Mesendoderm (in vitro differentiated cells): ENCODE measurements around the gene CELSR2.

Experiments
- DNase-seq: peaks from one replicate; pipeline ENCODE4 v3.0.0; 2013
- H2AK5ac ChIP-seq: 2 replicates; pipeline ENCODE4 v1.6.1; 2013; ENCODE audit warnings: low read length, inconsistent platforms
- H2BK120ac ChIP-seq: 2 replicates; pipeline ENCODE4 v1.6.1; 2013; ENCODE audit warnings: low read depth, mild to moderate bottlenecking, low read length, moderate library complexity, mixed read lengths
- H2BK15ac ChIP-seq: replicated peaks from 2 replicates; pipeline ENCODE4 v1.6.1; 2013; ENCODE audit warnings: low read depth, mild to moderate bottlenecking, moderate library complexity
- H2BK5ac ChIP-seq: 2 replicates; pipeline ENCODE4 v1.6.1; 2013; ENCODE audit warnings: low read length, inconsistent platforms
- H3K18ac ChIP-seq: 2 replicates; pipeline ENCODE4 v1.6.1; 2013; ENCODE audit warnings: mild to moderate bottlenecking, low read length, mixed read lengths
- H3K23ac ChIP-seq: one replicate; pipeline ENCODE4 v1.6.1; 2013; ENCODE audit warnings: low read length
- H3K27ac ChIP-seq: 2 replicates; pipeline ENCODE4 v1.5.1; 2013; ENCODE audit warnings: low read depth, mild to moderate bottlenecking, inconsistent platforms, low read length, moderate library complexity
- H3K27me3 ChIP-seq: 2 replicates; pipeline ENCODE4 v1.6.1; 2013; ENCODE audit warnings: low read length, control low read depth, mild to moderate bottlenecking, inconsistent platforms; ENCODE audit not compliant: insufficient read depth, poor library complexity
- H3K36me3 ChIP-seq: 2 replicates; pipeline ENCODE4 v1.6.1; 2013; ENCODE audit warnings: low read length, inconsistent platforms; ENCODE audit not compliant: control insufficient read depth, insufficient read depth
- H3K4ac ChIP-seq: one replicate; pipeline ENCODE4 v1.6.1; 2013; ENCODE audit warnings: low read depth, mild to moderate bottlenecking, low read length, moderate library complexity
- H3K4me1 ChIP-seq: 2 replicates; pipeline ENCODE4 v1.6.1; 2013; ENCODE audit warnings: low read depth, low read length, inconsistent platforms; ENCODE audit not compliant: control insufficient read depth
- H3K4me2 ChIP-seq: 2 replicates; pipeline ENCODE4 v1.6.1; 2013; ENCODE audit warnings: low read length
- H3K4me3 ChIP-seq: 2 replicates; pipeline ENCODE4 v1.5.1; 2013; ENCODE audit warnings: mild to moderate bottlenecking, low read length
- H3K56ac ChIP-seq: one replicate; pipeline ENCODE4 v1.6.1; 2013; ENCODE audit warnings: low read length
- H3K79me1 ChIP-seq: 2 replicates; pipeline ENCODE4 v1.6.1; 2013; ENCODE audit warnings: low read length, inconsistent platforms
- H3K79me2 ChIP-seq: 2 replicates; pipeline ENCODE4 v1.6.1; 2013; ENCODE audit warnings: mild to moderate bottlenecking, low read length; ENCODE audit not compliant: control insufficient read depth, insufficient read depth
- H3K9ac ChIP-seq: 2 replicates; pipeline ENCODE4 v1.6.1; 2013; ENCODE audit warnings: low read length, inconsistent platforms
- H4K5ac ChIP-seq: one replicate; pipeline ENCODE4 v1.6.1; 2013; ENCODE audit warnings: low read length
- H4K8ac ChIP-seq: one replicate; pipeline ENCODE4 v1.6.1; 2013; ENCODE audit warnings: low read depth, mild to moderate bottlenecking, control low read depth, low read length, moderate library complexity
- WGBS: extraction: QIAGEN DNeasy Blood & Tissue Kit; methylation state at CpG from one replicate; pipeline ENCODE4 v1.1.7; 2013; ENCODE audit warnings: low lambda C conversion rate, missing lambda C conversion rate; ENCODE audit not compliant: insufficient coverage; ENCODE audit errors: extremely low coverage; 5-methylcytosine and 5-hydroxymethylcytosine counted together

The CELSR2 gene

DNA sequence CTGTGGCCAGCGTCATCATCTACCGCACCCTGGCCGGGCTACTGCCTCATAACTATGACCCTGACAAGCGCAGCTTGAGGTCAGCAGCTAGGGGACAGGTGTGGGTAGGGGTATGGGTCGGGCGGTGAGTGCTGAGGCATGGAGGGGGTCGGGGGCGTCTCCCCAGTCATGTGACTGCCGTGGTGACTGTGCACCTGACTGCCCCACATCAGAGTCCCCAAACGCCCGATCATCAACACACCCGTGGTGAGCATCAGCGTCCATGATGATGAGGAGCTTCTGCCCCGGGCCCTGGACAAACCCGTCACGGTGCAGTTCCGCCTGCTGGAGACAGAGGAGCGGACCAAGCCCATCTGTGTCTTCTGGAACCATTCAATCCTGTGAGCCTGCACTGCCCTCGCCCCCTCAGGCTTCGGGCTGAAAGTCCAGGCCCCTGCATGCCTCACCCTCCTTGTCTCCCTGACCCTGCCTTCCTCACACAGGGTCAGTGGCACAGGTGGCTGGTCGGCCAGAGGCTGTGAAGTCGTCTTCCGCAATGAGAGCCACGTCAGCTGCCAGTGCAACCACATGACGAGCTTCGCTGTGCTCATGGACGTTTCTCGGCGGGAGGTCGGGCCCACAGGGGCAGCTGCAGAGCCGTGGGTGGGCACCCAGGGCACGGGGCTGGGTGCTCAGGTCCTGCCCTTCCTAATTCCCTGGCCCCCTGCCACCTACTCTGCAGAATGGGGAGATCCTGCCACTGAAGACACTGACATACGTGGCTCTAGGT, 20.1 kb downstream of the CELSR2 start:
- no peak overlapping the region for H3K4ac ChIP-seq
- H3K27me3 ChIP-seq, result no peaks in the 10 kb centered on the region
- no peaks in the 10 kb centered on the region for H3K36me3 ChIP-seq
- no peak overlapping the region for H3K56ac ChIP-seq
- H3K4me2 ChIP-seq, result no peak overlapping the region
- H3K4me1 ChIP-seq, result peaks cover under 1% of the 10 kb centered on the region
- H3K9ac ChIP-seq, result no peak overlapping the region
- no CpG with 5 or more reads among the region's 33 CpGs for WGBS
- no peak overlapping the region for H4K8ac ChIP-seq
- H2BK15ac ChIP-seq, result no peak overlapping the region
- no peak overlapping the region for H2BK5ac ChIP-seq
- H3K79me1 ChIP-seq, result no peaks in the 10 kb centered on the region
- H3K23ac ChIP-seq, result no peak overlapping the region
- H2AK5ac ChIP-seq, result no peak overlapping the region
- H3K4me3 ChIP-seq, result no peak overlapping the region
- no peak overlapping the region for H3K18ac ChIP-seq
- no peak overlapping the region for H2BK120ac ChIP-seq
- DNase-seq, result no peak
- H3K79me2 ChIP-seq, result no peaks in the 10 kb centered on the region
- H3K27ac ChIP-seq, result no peak overlapping the region
- no peak overlapping the region for H4K5ac ChIP-seq

DNA sequence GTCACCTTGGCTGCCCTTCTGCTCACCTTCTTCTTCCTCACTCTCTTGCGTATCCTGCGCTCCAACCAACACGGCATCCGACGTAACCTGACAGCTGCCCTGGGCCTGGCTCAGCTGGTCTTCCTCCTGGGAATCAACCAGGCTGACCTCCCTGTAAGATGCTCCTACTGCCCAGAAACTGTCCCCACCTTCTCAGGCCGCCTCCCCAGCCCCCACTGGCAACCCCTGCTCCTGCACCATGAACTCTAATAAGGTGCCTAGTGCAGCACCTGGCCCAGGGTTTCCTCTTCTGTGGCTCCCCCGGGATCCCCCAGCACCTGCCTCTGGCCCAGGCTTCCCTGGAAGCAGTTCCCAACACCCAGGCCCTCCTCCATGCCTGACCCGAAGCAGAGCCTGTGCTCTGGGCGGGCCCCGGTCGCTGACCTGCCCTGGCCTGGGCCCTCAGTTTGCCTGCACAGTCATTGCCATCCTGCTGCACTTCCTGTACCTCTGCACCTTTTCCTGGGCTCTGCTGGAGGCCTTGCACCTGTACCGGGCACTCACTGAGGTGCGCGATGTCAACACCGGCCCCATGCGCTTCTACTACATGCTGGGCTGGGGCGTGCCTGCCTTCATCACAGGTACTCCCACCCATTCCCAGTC, 20.8 kb downstream of the CELSR2 start:
- H3K4me1 ChIP-seq, result peaks cover 2% of the 10 kb centered on the region
- H3K4me3 ChIP-seq, result no peak overlapping the region
- H3K27me3 ChIP-seq, result no peaks in the 10 kb centered on the region
- H3K56ac ChIP-seq, result no peak overlapping the region
- no peak overlapping the region for H3K18ac ChIP-seq
- no peak overlapping the region for H2BK5ac ChIP-seq
- H3K4ac ChIP-seq, result no peak overlapping the region
- no peak overlapping the region for H3K4me2 ChIP-seq
- no peak overlapping the region for H3K27ac ChIP-seq
- H3K79me1 ChIP-seq, result no peaks in the 10 kb centered on the region
- no peak overlapping the region for H3K9ac ChIP-seq
- no peak overlapping the region for H2AK5ac ChIP-seq
- H3K23ac ChIP-seq, result no peak overlapping the region
- no CpG with 5 or more reads among the region's 17 CpGs for WGBS
- no peak overlapping the region for H4K8ac ChIP-seq
- H2BK15ac ChIP-seq, result no peak overlapping the region
- no peak overlapping the region for H2BK120ac ChIP-seq
- no peak overlapping the region for H4K5ac ChIP-seq
- no peak for DNase-seq
- H3K36me3 ChIP-seq, result no peaks in the 10 kb centered on the region
- H3K79me2 ChIP-seq, result no peaks in the 10 kb centered on the region

- H4K5ac ChIP-seq, result no peak overlapping the region
- WGBS, result no CpG with 5 or more reads among the region's 20 CpGs
- peaks cover 2% of the 10 kb centered on the region for H3K4me1 ChIP-seq
- H3K36me3 ChIP-seq, result no peaks in the 10 kb centered on the region
- no peak overlapping the region for H2AK5ac ChIP-seq
- H3K27ac ChIP-seq, result no peak overlapping the region
- DNase-seq, result no peak
- no peak overlapping the region for H3K9ac ChIP-seq
- no peak overlapping the region for H3K18ac ChIP-seq
- H2BK5ac ChIP-seq, result no peak overlapping the region
- no peaks in the 10 kb centered on the region for H3K79me2 ChIP-seq
- H3K4me3 ChIP-seq, result no peak overlapping the region
- H3K23ac ChIP-seq, result no peak overlapping the region
- no peaks in the 10 kb centered on the region for H3K79me1 ChIP-seq
- no peak overlapping the region for H2BK15ac ChIP-seq
- no peak overlapping the region for H3K4ac ChIP-seq
- H3K27me3 ChIP-seq, result no peaks in the 10 kb centered on the region
- H4K8ac ChIP-seq, result no peak overlapping the region
- H3K4me2 ChIP-seq, result no peak overlapping the region
- no peak overlapping the region for H3K56ac ChIP-seq
- H2BK120ac ChIP-seq, result no peak overlapping the region
Observed at GRCh38 chr1:109270623-109271317, 21.4 kb downstream of the CELSR2 start.

GRCh38 chr1:109271458-109271857, 22.1 kb downstream of the CELSR2 start:
- Histone ChIP-seq H4K8ac (no peak overlapping the region), H4K5ac (no peak overlapping the region), H3K79me1 (no peaks in the 10 kb centered on the region), H3K9ac (no peak overlapping the region), H3K23ac (no peak overlapping the region), H2BK15ac (no peak overlapping the region), H3K27ac (no peak overlapping the region), H3K56ac (no peak overlapping the region), H3K36me3 (no peaks in the 10 kb centered on the region), H3K79me2 (no peaks in the 10 kb centered on the region), H3K4me3 (no peak overlapping the region), H3K4ac (no peak overlapping the region), H2AK5ac (no peak overlapping the region), H3K4me1 (peaks cover 2% of the 10 kb centered on the region), H2BK120ac (no peak overlapping the region), H3K27me3 (no peaks in the 10 kb centered on the region), H3K18ac (no peak overlapping the region), H2BK5ac (no peak overlapping the region), H3K4me2 (no peak overlapping the region)
- DNase-seq, result no peak
- no CpG with 5 or more reads among the region's 6 CpGs for WGBS

- H2BK120ac ChIP-seq, result no peak overlapping the region
- H2AK5ac ChIP-seq, result no peak overlapping the region
- peaks cover 2% of the 10 kb centered on the region for H3K4me1 ChIP-seq
- no peak overlapping the region for H3K4me2 ChIP-seq
- no peak overlapping the region for H3K4me3 ChIP-seq
- no peak overlapping the region for H3K27ac ChIP-seq
- no CpG with 5 or more reads among the region's 13 CpGs for WGBS
- H3K56ac ChIP-seq, result no peak overlapping the region
- H2BK15ac ChIP-seq, result no peak overlapping the region
- no peaks in the 10 kb centered on the region for H3K79me1 ChIP-seq
- no peak overlapping the region for H3K4ac ChIP-seq
- no peak overlapping the region for H4K5ac ChIP-seq
- no peak for DNase-seq
- H3K79me2 ChIP-seq, result no peaks in the 10 kb centered on the region
- no peak overlapping the region for H3K18ac ChIP-seq
- no peak overlapping the region for H4K8ac ChIP-seq
- H2BK5ac ChIP-seq, result no peak overlapping the region
- H3K27me3 ChIP-seq, result no peaks in the 10 kb centered on the region
- no peak overlapping the region for H3K9ac ChIP-seq
- H3K36me3 ChIP-seq, result no peaks in the 10 kb centered on the region
- H3K23ac ChIP-seq, result no peak overlapping the region
Observed at GRCh38 chr1:109272021-109272799, 22.9 kb downstream of the CELSR2 start.
